Activated CD8-positive, alpha-beta T cell treated with anti-CD3 and anti-CD28 coated beads for 36 hours (primary cell): ENCODE measurements around the gene DOK5. TPM values are rescaled to one million over a fixed set of nuclear protein-coding genes. Genes with fewer than 3 reads are reported as not detected.
"Not testable (repeated sequence)": the region's sequence is repeated elsewhere in the genome, so short reads cannot be mapped to it uniquely, and the experiment has no call there.

Experiments used
- ATAC-seq: fragments of 200-7000 bp; cut with Tn5 transposase; one replicate; pipeline ENCODE4 v1.10.0; 2021; ENCODE audit warnings: mild to moderate bottlenecking, moderate library complexity
- CTCF ChIA-PET: fragments of 350-600 bp; sonication (Branson Sonifier 250); formaldehyde crosslinking; loops from one replicate; lab custom pipeline; 2021; ENCODE audit warnings: antibody characterized with exemption; lab: Charles Lee
- POLR2A ChIA-PET: fragments of 350-600 bp; sonication (Branson Sonifier 250); formaldehyde crosslinking; loops from one replicate; lab custom pipeline; 2021; ENCODE audit warnings: antibody characterized with exemption; lab: Charles Lee
- DNase-seq: peaks from one replicate; pipeline ENCODE4 v3.0.0-alpha.2; 2020
- H3K27ac Mint-ChIP-seq: one replicate; pipeline ENCODE4 v1.8.0; 2021; ENCODE audit warnings: mild to moderate bottlenecking, mixed read lengths
- H3K27me3 Mint-ChIP-seq: one replicate; pipeline ENCODE4 v1.8.0; 2021; ENCODE audit warnings: mixed read lengths
- H3K36me3 Mint-ChIP-seq: one replicate; pipeline ENCODE4 v1.8.0; 2021; ENCODE audit warnings: low read depth, mixed read lengths
- H3K4me1 Mint-ChIP-seq: one replicate; pipeline ENCODE4 v1.8.0; 2021; ENCODE audit warnings: low read depth, mixed read lengths
- H3K4me3 Mint-ChIP-seq: one replicate; pipeline ENCODE4 v1.8.0; 2021; ENCODE audit warnings: mild to moderate bottlenecking, moderate library complexity, mixed read lengths
- H3K9me3 Mint-ChIP-seq: one replicate; pipeline ENCODE4 v1.8.0; 2021; ENCODE audit warnings: mixed read lengths
- intact Hi-C: fragments of 100-400 bp; cut with micrococcal nuclease; formaldehyde crosslinking; loops from one replicate; pipeline ENCODE4 v1.10.0; 2022
- total RNA-seq, 2 experiments: library from RNA; stranded (reverse); gene quantifications; one replicate each; pipeline ENCODE4 v1.2.3, GENCODE V29; 2021
- TF ChIP-seq, protein P1 (sequence below): fragments of 200-600 bp; IDR thresholded peaks from one replicate; pipeline ENCODE4 v1.8.0; 2022; ENCODE audit warnings: antibody characterized with exemption, mild to moderate bottlenecking

Gene DOK5
- total RNA-seq, 2 experiments from 2014 or later = 1.3 to 1.4 TPM

DNA sequence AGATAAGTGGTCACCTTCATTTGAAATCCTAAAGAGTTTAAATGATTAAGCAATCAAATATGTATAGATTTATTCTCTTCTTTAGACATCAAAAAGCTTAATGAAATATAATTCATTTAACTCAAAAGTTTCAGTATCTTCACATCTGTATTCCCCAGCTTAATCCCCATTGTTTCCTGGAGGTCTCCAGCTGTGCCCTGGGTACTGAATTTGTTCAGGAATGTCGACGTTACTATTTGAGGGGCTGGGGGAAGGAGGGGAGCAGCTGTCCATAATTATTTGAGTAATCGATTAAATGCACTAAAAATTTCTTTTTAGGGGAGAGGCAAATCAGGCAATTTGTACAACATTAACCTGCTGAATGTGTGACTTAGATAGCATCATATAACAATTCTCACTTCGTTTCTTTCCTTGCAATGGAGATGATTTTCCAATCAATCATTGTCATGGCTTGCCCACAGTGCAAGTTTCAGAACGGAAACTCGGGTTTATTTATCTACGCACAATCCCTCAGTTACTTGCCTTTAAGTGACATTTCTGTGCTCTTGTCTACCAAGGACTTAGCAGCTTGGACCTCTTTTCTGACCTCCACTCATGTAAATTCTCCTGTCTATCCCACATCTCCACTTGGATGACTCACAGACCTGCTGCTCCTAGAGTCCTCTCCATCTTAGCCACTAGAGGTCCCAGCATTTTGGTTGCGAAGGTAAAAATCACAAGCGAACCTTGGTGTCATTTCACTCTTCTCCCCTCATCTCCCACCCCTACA, 3.9 kb downstream of the DOK5 start:
- H3K4me1 Mint-ChIP-seq = no peaks in the 10 kb centered on the region
- DNase-seq (no peak), ATAC-seq (no peak)
- intact Hi-C loops = no loop called here
- H3K4me3 Mint-ChIP-seq = no peak overlapping the region
- TF ChIP-seq, protein P1, sequence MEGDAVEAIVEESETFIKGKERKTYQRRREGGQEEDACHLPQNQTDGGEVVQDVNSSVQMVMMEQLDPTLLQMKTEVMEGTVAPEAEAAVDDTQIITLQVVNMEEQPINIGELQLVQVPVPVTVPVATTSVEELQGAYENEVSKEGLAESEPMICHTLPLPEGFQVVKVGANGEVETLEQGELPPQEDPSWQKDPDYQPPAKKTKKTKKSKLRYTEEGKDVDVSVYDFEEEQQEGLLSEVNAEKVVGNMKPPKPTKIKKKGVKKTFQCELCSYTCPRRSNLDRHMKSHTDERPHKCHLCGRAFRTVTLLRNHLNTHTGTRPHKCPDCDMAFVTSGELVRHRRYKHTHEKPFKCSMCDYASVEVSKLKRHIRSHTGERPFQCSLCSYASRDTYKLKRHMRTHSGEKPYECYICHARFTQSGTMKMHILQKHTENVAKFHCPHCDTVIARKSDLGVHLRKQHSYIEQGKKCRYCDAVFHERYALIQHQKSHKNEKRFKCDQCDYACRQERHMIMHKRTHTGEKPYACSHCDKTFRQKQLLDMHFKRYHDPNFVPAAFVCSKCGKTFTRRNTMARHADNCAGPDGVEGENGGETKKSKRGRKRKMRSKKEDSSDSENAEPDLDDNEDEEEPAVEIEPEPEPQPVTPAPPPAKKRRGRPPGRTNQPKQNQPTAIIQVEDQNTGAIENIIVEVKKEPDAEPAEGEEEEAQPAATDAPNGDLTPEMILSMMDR = no peak
- H3K36me3 Mint-ChIP-seq = no peaks in the 10 kb centered on the region
- no peak overlapping the region for H3K27ac Mint-ChIP-seq
- H3K27me3 Mint-ChIP-seq = peaks cover 41% of the 10 kb centered on the region
- no peaks in the 10 kb centered on the region for H3K9me3 Mint-ChIP-seq
- ChIA-PET POLR2A (no interaction called here), CTCF (interaction anchor here (1.0 kb wide), 1 partner anchor 168 kb away, joined by 3 read pairs; no protein-coding TSS in a partner anchor)

DNA sequence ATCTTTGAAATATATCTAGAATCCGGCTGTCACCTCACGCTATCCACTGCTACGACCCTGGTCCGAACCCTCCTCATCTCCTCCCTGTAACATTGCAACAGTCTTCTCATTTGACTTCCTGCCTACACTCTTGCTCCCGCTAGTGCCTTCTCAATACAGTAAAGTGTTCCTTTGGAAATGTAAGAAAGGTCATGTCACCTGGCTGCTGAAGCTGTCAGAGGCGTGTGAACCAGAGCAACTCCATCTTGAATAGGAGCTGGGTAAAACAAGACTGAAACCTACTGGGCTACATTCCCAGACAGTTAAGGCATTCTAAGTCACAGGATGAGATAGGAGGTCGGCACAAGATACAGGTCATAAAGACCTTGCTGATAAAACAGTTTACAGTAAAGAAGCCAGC, 4.5 kb downstream of the DOK5 start:
- H3K27me3 Mint-ChIP-seq = peaks cover 35% of the 10 kb centered on the region
- H3K9me3 Mint-ChIP-seq, ATAC-seq, CTCF ChIA-PET, intact Hi-C loops, DNase-seq, H3K36me3 Mint-ChIP-seq, H3K27ac Mint-ChIP-seq, POLR2A ChIA-PET, H3K4me3 Mint-ChIP-seq, H3K4me1 Mint-ChIP-seq: not testable (repeated sequence)

DNA sequence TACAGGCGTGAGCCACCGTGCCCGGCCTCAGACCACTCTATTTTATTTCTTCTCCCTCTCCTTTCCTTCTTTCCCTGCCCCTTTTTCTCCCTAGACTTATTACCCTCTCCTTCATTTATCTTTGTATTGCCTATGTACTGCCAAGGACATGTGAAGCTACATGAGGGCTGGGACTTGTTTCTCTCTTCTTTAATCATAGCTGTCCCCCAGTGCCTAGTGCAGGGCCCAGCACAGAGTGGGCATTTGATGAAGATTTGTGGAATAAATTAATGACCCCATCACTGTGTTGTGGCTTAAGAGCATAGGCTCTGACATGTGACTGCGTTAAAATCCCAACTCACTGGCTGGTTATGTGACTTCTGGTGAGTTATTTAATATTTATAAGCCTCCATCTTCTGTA, 6.0 kb downstream of the DOK5 start:
- POLR2A ChIA-PET = no interaction called here
- DNase-seq = no peak
- intact Hi-C loops = no loop called here
- Mint-ChIP-seq H3K36me3 (no peaks in the 10 kb centered on the region), H3K27ac (no peak overlapping the region), H3K4me3 (no peak overlapping the region), H3K27me3 (peaks cover 26% of the 10 kb centered on the region), H3K4me1 (no peaks in the 10 kb centered on the region), H3K9me3 (no peaks in the 10 kb centered on the region)
- TF ChIP-seq, protein P1 = no peak
- no peak for ATAC-seq
- CTCF ChIA-PET = no interaction called here

DNA sequence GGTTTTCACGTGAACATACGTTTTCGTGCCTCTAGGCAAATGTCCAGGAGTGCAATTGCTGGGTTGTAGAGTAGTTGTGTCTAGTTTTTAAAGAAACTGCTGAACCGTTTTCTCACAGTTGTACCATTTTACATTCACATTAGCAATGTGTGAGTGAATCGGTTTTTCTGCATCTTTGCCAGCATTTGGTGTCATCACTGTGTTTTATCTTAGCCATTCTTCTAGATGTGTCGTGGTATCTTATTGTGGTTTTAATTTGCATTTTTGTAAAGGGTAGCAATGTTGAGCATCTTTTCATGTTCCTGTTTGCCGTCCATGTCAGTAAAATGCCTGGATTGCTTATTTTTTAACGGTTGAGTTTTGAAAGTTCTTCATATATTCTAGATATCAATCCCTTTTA, 10.2 kb downstream of the DOK5 start:
- no peak for ATAC-seq
- H3K27ac Mint-ChIP-seq = no peak overlapping the region
- CTCF ChIA-PET = no interaction called here
- POLR2A ChIA-PET = no interaction called here
- H3K4me3 Mint-ChIP-seq = no peak overlapping the region
- TF ChIP-seq, protein P1 = no peak
- no peaks in the 10 kb centered on the region for H3K4me1 Mint-ChIP-seq
- no peaks in the 10 kb centered on the region for H3K36me3 Mint-ChIP-seq
- intact Hi-C loops = no loop called here
- peaks cover 4% of the 10 kb centered on the region for H3K27me3 Mint-ChIP-seq
- no peak for DNase-seq
- no peaks in the 10 kb centered on the region for H3K9me3 Mint-ChIP-seq

DNA sequence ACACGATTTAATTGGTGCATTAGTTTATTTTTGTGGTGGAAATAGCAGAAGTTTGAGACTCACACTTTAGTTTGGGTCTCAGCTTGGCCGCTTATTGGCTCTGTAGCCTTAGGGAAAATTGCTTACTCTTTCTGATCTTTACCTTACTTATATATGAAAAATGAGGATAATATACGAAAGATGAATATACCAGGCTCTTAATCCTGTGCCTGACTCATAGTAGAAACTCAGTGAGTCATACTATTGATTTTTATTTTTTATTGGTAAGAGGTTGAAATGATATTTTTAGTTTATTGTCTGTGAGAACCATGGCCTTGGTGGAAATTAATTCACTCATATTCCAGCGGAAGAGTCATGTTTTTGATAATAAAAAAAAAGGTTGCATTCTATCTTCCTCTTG, 11.2 kb downstream of the DOK5 start:
- no peak overlapping the region for H3K4me3 Mint-ChIP-seq
- peaks cover 2% of the 10 kb centered on the region for H3K27me3 Mint-ChIP-seq
- ATAC-seq = no peak

More for the DNA sequence above, 11.2 kb downstream of the DOK5 start:
- TF ChIP-seq, protein P1 = no peak
- Mint-ChIP-seq H3K27ac (no peak overlapping the region), H3K4me1 (no peaks in the 10 kb centered on the region), H3K36me3 (no peaks in the 10 kb centered on the region), H3K9me3 (no peaks in the 10 kb centered on the region)
- ChIA-PET POLR2A (no interaction called here), CTCF (no interaction called here)
- DNase-seq = no peak
- intact Hi-C loops = no loop called here
